IMR-90 (cell line): ENCODE data around the gene CYP4V2. TPM values are rescaled to one million over a fixed set of nuclear protein-coding genes. Genes with fewer than 3 reads are reported as not detected.

ENCODE experiments used
- ATAC-seq: fragments of 200-7000 bp; cut with Tn5 transposase; 2 replicates; pipeline ENCODE4 v1.9.1; 2020; ENCODE audit warnings: low read depth, mild to moderate bottlenecking, moderate library complexity
- BruUV-seq: library from RNA; stranded (reverse); fragments of 400-500 nt; replicated peaks from 2 replicates; lab custom pipeline; 2021; lab: Mats Ljungman, UMichigan
- CTCF ChIA-PET: fragments of 300-600 bp; formaldehyde crosslinking; extraction: SDS; loops from one replicate; lab custom pipeline; 2021; ENCODE audit warnings: antibody characterized with exemption; lab: Yijun Ruan, JAX
- POLR2A ChIA-PET: fragments of 300-600 bp; sonication (Branson Sonifier 250); formaldehyde crosslinking; loops from one replicate; lab custom pipeline; 2022; ENCODE audit warnings: antibody characterized with exemption; ENCODE audit not compliant: unreplicated experiment; lab: Charles Lee
- DNase-seq: peaks from one replicate; pipeline ENCODE4 v3.0.0; 2013
- H2AFZ ChIP-seq: replicated peaks from 2 replicates; pipeline ENCODE3; 2013; ENCODE audit warnings: low read length, mild to moderate bottlenecking; ENCODE audit not compliant: poor library complexity
- H2AK5ac ChIP-seq: 2 replicates; pipeline ENCODE4 v1.6.1; 2013; ENCODE audit warnings: low read depth, low read length, inconsistent platforms
- H2AK9ac ChIP-seq: replicated peaks from 2 replicates; pipeline ENCODE3; 2013; ENCODE audit warnings: mild to moderate bottlenecking, low read depth, low read length, moderate library complexity; ENCODE audit not compliant: poor library complexity
- H2BK120ac ChIP-seq: 2 replicates; pipeline ENCODE4 v1.6.1; 2013; ENCODE audit warnings: low read depth, low read length, inconsistent platforms
- H2BK15ac ChIP-seq: 3 replicates; pipeline ENCODE4 v1.6.1; 2013; ENCODE audit warnings: low read depth, low read length, inconsistent platforms
- H2BK20ac ChIP-seq: 2 replicates; pipeline ENCODE4 v1.6.1; 2013; ENCODE audit warnings: low read depth, mild to moderate bottlenecking, inconsistent platforms, low read length, moderate library complexity
- H2BK5ac ChIP-seq: 2 replicates; pipeline ENCODE4 v1.6.1; 2013; ENCODE audit warnings: mild to moderate bottlenecking, low read depth, low read length, inconsistent platforms; ENCODE audit not compliant: poor library complexity, severe bottlenecking
- H3K14ac ChIP-seq: replicated peaks from 2 replicates; pipeline ENCODE4 v1.6.1; 2013; ENCODE audit warnings: low read depth, low read length, inconsistent platforms
- H3K18ac ChIP-seq: 2 replicates; pipeline ENCODE4 v1.6.1; 2013; ENCODE audit warnings: low read depth, low read length, control low read depth
- H3K23ac ChIP-seq: 2 replicates; pipeline ENCODE4 v1.6.1; 2013; ENCODE audit warnings: low read depth, low read length, inconsistent platforms
- H3K27ac ChIP-seq: 2 replicates; pipeline ENCODE4 v1.5.1; 2013; ENCODE audit warnings: mild to moderate bottlenecking, control low read depth, low read length; ENCODE audit not compliant: insufficient read depth
- H3K27me3 ChIP-seq: 2 replicates; pipeline ENCODE4 v1.6.1; 2013; ENCODE audit warnings: low read length; ENCODE audit not compliant: control insufficient read depth, insufficient read depth
- H3K36me3 ChIP-seq: 2 replicates; pipeline ENCODE4 v1.6.1; 2013; ENCODE audit warnings: low read length, mixed read lengths; ENCODE audit not compliant: control insufficient read depth, insufficient read depth
- H3K4ac ChIP-seq: 2 replicates; pipeline ENCODE4 v1.6.1; 2013; ENCODE audit warnings: low read depth, low read length, inconsistent platforms
- H3K4me1 ChIP-seq: 2 replicates; pipeline ENCODE4 v1.6.1; 2013; ENCODE audit warnings: low read length, mixed read lengths; ENCODE audit not compliant: control insufficient read depth, insufficient read depth
- H3K4me2 ChIP-seq: 2 replicates; pipeline ENCODE4 v1.6.1; 2013; ENCODE audit warnings: low read depth, mild to moderate bottlenecking, control low read depth, low read length, moderate library complexity
- H3K4me3 ChIP-seq: 2 replicates; pipeline ENCODE4 v1.5.1; 2013; ENCODE audit warnings: low read depth, mild to moderate bottlenecking, control low read depth, low read length, moderate library complexity; ENCODE audit not compliant: insufficient read depth
- H3K56ac ChIP-seq: 2 replicates; pipeline ENCODE4 v1.6.1; 2013; ENCODE audit warnings: low read length, inconsistent platforms; ENCODE audit not compliant: insufficient read depth; ENCODE audit errors: extremely low read depth
- H3K79me1 ChIP-seq, 2 experiments: 2 replicates each; pipeline ENCODE4 v1.6.1; 2013; ENCODE audit warnings: low read length in 2 of 2, inconsistent platforms in 1 of 2, low read depth in 1 of 2
- H3K9ac ChIP-seq: 2 replicates; pipeline ENCODE4 v1.6.1; 2013; ENCODE audit warnings: low read depth, low read length, control low read depth
- H3K9me1 ChIP-seq: 2 replicates; pipeline ENCODE4 v1.6.1; 2013; ENCODE audit warnings: low read length, inconsistent platforms; ENCODE audit not compliant: insufficient read depth
- H3K9me3 ChIP-seq: 2 replicates; pipeline ENCODE4 v1.6.1; 2013; ENCODE audit warnings: low read length; ENCODE audit not compliant: control insufficient read depth, insufficient read depth
- H4K20me1 ChIP-seq: 2 replicates; pipeline ENCODE4 v1.6.1; 2013; ENCODE audit warnings: low read length, inconsistent platforms; ENCODE audit not compliant: insufficient read depth
- H4K5ac ChIP-seq: 2 replicates; pipeline ENCODE4 v1.6.1; 2013; ENCODE audit warnings: mild to moderate bottlenecking, low read depth, low read length, control low read depth
- H4K8ac ChIP-seq, 2 experiments: 2 replicates each; pipeline ENCODE4 v1.6.1; 2013; ENCODE audit warnings: low read depth in 2 of 2, low read length in 2 of 2, control low read depth in 1 of 2, inconsistent platforms in 1 of 2
- H4K91ac ChIP-seq: 2 replicates; pipeline ENCODE4 v1.6.1; 2013; ENCODE audit warnings: low read depth, low read length, inconsistent platforms; ENCODE audit not compliant: insufficient read depth
- CEBPB ChIP-seq: IDR thresholded peaks from 2 replicates; pipeline ENCODE4 v1.6.1; 2012; ENCODE audit warnings: low read depth, low read length, improper control_type of control experiment
- FOS ChIP-seq: fragments of 150-350 bp; IDR thresholded peaks from 2 replicates; pipeline ENCODE4 v1.6.1; 2016; ENCODE audit warnings: low read depth, low read length
- MAZ ChIP-seq: IDR thresholded peaks from 2 replicates; pipeline ENCODE4 v1.6.1; 2012; ENCODE audit warnings: low read depth, mild to moderate bottlenecking, low read length, improper control_type of control experiment, moderate library complexity, borderline replicate concordance
- MXI1 ChIP-seq: IDR thresholded peaks from 2 replicates; pipeline ENCODE4 v1.6.1; 2012; ENCODE audit warnings: low read depth, mild to moderate bottlenecking, low read length, moderate library complexity, borderline replicate concordance
- NFE2L2 ChIP-seq: fragments of 150-350 bp; IDR thresholded peaks from 2 replicates; pipeline ENCODE4 v1.6.1; 2016; ENCODE audit warnings: low read depth, mild to moderate bottlenecking, low read length
- RAD21 ChIP-seq: IDR thresholded peaks from 2 replicates; pipeline ENCODE4 v1.6.1; 2012; ENCODE audit warnings: low read length, improper control_type of control experiment
- RFX5 ChIP-seq: IDR thresholded peaks from 2 replicates; pipeline ENCODE4 v1.8.0; 2012; ENCODE audit warnings: low read depth, mild to moderate bottlenecking, low read length, moderate library complexity
- SMC3 ChIP-seq: fragments of 150-350 bp; IDR thresholded peaks from 2 replicates; pipeline ENCODE4 v1.6.1; 2016; ENCODE audit warnings: low read depth, mild to moderate bottlenecking, antibody characterized with exemption, low read length, moderate library complexity
- WGBS, 2 experiments: methylation state at CpG; one replicate each; pipeline versions ENCODE4 v1.1.5 to v1.1.7; 2013; ENCODE audit warnings: missing lambda C conversion rate in 2 of 2; ENCODE audit not compliant: insufficient read length in 1 of 2; ENCODE audit errors: extremely low coverage in 2 of 2; 5-methylcytosine and 5-hydroxymethylcytosine counted together
- dilution Hi-C: fragments of 300-500 bp; cut with HindIII; formaldehyde crosslinking; loops from one replicate; pipeline ENCODE4 v1.14.3; 2018; ENCODE audit warnings: low sequenced_read_pairs; ENCODE audit not compliant: unreplicated experiment
- in situ Hi-C: fragments of 300-500 bp; cut with MboI; formaldehyde crosslinking; loops from 3 replicates; pipeline ENCODE4 v1.14.3; 2019; ENCODE audit warnings: low sequenced_read_pairs, inconsistent platforms, mixed read lengths
- intact Hi-C: fragments of 100-400 bp; cut with micrococcal nuclease; formaldehyde crosslinking; loops from 2 replicates; pipeline ENCODE4 v1.10.0; 2022
- polyA plus RNA-seq, 3 experiments: library from polyadenylated mRNA; depleted of rRNA; stranded (reverse); fragments of >200 nt; gene quantifications; 2 replicates each; pipeline ENCODE4 v1.2.3, GENCODE V29; 2012; ENCODE audit warnings: low replicate concordance in 1 of 3
- total RNA-seq: library from RNA; depleted of rRNA; stranded (reverse); fragments of >200 nt; gene quantifications from 2 replicates; pipeline ENCODE4 v1.2.3, GENCODE V29; 2012
- TF ChIP-seq, protein P1 (sequence below): conservative IDR thresholded peaks from 2 replicates; pipeline ENCODE4 v1.5.1; 2012; ENCODE audit warnings: mild to moderate bottlenecking, low read depth, low read length, improper control_type of control experiment
- TF ChIP-seq, protein P2 (sequence below): fragments of 150-350 bp; IDR thresholded peaks from 2 replicates; pipeline ENCODE4 v1.6.1; 2017; ENCODE audit warnings: mild to moderate bottlenecking, antibody characterized with exemption, low read length, low read depth
- TF ChIP-seq, protein P3 (sequence below): fragments of 150-350 bp; IDR thresholded peaks from 2 replicates; pipeline ENCODE4 v1.6.1; 2016; ENCODE audit warnings: low read depth, mild to moderate bottlenecking, low read length, moderate library complexity, borderline replicate concordance

Gene CYP4V2
- total and polyA plus RNA-seq, 2 of the 4 experiments (the other 2 are of a cell fraction) = 3.9 to 4.1 TPM

DNA sequence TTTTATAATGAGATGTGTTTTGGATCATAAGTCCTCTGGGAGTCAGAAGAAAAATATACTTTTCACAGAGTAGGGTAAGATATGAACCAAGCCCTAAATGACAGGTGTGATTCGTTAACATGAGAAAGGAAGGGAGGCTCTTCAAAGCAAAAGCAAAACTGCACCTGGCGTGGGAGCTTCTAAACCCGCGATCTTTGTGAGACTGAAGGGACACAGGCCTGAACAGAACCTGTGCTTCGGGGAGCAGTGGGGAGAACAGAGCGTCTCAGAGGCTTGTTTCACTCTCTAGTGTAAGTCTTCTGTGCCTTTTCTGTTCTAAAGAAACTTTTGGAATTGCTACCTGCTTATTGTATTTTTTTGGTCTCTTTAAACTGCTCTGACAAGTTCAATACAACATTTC lies 30.2 kb upstream of the CYP4V2 start:
- Histone ChIP-seq H2AFZ (no peak overlapping the region), H4K8ac (no peak overlapping the region), H3K36me3 (no peaks in the 10 kb centered on the region), H3K9ac (no peak overlapping the region), H3K27me3 (no peaks in the 10 kb centered on the region; the same call in 1 of the 2 replicates), H3K4me3 (no peak overlapping the region), H3K27ac (no peak overlapping the region), H3K56ac (no peak overlapping the region), H3K14ac (no peak overlapping the region), H2AK5ac (no peak overlapping the region), H2BK20ac (no peak overlapping the region), H2BK15ac (no peak overlapping the region), H2AK9ac (no peak overlapping the region), H3K4me2 (no peak overlapping the region), H3K18ac (no peak overlapping the region), H3K4me1 (no peaks in the 10 kb centered on the region), H3K9me3 (no peaks in the 10 kb centered on the region), H4K91ac (no peak overlapping the region), H2BK5ac (no peak overlapping the region), H3K9me1 (peaks cover 9% of the 10 kb centered on the region; the same call in 1 of the 2 replicates), H4K5ac (no peak overlapping the region), H2BK120ac (no peak overlapping the region), H3K23ac (no peak overlapping the region), H3K4ac (no peak overlapping the region), H3K79me1 (no peaks in the 10 kb centered on the region), H4K20me1 (no peaks in the 10 kb centered on the region; the same call in 1 of the 2 replicates)
- dilution Hi-C loops (no loop called here), intact Hi-C loops (no loop called here), in situ Hi-C loops (no loop called here)
- BruUV-seq = no TSS peak
- ATAC-seq (no peak), DNase-seq (no peak)
- CTCF ChIA-PET = no interaction called here
- no peak for TF ChIP-seq SMC3
- TF ChIP-seq, protein P1, sequence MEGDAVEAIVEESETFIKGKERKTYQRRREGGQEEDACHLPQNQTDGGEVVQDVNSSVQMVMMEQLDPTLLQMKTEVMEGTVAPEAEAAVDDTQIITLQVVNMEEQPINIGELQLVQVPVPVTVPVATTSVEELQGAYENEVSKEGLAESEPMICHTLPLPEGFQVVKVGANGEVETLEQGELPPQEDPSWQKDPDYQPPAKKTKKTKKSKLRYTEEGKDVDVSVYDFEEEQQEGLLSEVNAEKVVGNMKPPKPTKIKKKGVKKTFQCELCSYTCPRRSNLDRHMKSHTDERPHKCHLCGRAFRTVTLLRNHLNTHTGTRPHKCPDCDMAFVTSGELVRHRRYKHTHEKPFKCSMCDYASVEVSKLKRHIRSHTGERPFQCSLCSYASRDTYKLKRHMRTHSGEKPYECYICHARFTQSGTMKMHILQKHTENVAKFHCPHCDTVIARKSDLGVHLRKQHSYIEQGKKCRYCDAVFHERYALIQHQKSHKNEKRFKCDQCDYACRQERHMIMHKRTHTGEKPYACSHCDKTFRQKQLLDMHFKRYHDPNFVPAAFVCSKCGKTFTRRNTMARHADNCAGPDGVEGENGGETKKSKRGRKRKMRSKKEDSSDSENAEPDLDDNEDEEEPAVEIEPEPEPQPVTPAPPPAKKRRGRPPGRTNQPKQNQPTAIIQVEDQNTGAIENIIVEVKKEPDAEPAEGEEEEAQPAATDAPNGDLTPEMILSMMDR = no peak
- TF ChIP-seq, protein P2, sequence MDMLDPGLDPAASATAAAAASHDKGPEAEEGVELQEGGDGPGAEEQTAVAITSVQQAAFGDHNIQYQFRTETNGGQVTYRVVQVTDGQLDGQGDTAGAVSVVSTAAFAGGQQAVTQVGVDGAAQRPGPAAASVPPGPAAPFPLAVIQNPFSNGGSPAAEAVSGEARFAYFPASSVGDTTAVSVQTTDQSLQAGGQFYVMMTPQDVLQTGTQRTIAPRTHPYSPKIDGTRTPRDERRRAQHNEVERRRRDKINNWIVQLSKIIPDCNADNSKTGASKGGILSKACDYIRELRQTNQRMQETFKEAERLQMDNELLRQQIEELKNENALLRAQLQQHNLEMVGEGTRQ = no peak
- no peak for TF ChIP-seq FOS
- TF ChIP-seq RFX5 = no peak
- no peak for TF ChIP-seq MAZ
- no peak for TF ChIP-seq MXI1
- no peak for TF ChIP-seq NFE2L2
- TF ChIP-seq CEBPB = no peak
- no peak for TF ChIP-seq RAD21
- TF ChIP-seq, protein P3, sequence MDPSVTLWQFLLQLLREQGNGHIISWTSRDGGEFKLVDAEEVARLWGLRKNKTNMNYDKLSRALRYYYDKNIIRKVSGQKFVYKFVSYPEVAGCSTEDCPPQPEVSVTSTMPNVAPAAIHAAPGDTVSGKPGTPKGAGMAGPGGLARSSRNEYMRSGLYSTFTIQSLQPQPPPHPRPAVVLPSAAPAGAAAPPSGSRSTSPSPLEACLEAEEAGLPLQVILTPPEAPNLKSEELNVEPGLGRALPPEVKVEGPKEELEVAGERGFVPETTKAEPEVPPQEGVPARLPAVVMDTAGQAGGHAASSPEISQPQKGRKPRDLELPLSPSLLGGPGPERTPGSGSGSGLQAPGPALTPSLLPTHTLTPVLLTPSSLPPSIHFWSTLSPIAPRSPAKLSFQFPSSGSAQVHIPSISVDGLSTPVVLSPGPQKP = no peak
- 57% methylated on average over 1 of the region's 6 CpGs; no CpG with 5 or more reads in 1 of the 2 experiments for WGBS, 2 experiments
- POLR2A ChIA-PET = no interaction called here
